Measurements from ENCODE around the gene SMYD3.

The SMYD3 gene

GRCh38 chr1:245873883-245874671 lies 633.0 kb downstream of the SMYD3 start:
- in situ Hi-C loops (cut with MboI; ENCODE audit: low pct_unique_long_range_greater_than_20kb, low sequenced_read_pairs): no loop called here
- DNase-seq: no peak

GRCh38 chr1:245873068-245873467 lies 634.0 kb downstream of the SMYD3 start:
- in situ Hi-C loops (cut with MboI; ENCODE audit: low pct_unique_long_range_greater_than_20kb, low sequenced_read_pairs): no loop called here
- DNase-seq: no peak

DNA sequence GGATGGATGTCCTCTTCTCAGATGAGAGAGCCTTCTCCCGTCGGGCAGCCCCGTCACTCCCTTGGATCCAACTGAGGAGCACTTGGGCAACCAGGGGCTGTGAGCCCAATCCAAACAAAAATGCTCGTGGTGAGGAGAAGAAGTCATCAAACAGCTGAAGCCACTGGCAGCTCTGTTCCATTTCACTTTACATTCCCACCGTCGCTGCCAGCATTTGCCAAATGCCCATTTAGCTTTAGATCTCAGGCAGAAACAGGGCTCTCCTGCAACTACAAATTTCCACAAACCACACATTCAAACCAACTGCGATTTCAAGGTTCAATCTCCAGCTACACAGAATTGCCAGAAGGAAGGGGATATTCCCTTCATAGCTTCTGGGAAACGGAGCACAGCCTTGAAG lies 634.6 kb downstream of the SMYD3 start:
- DNase-seq: no peak
- in situ Hi-C loops (cut with MboI; ENCODE audit: low pct_unique_long_range_greater_than_20kb, low sequenced_read_pairs): no loop called here

DNA sequence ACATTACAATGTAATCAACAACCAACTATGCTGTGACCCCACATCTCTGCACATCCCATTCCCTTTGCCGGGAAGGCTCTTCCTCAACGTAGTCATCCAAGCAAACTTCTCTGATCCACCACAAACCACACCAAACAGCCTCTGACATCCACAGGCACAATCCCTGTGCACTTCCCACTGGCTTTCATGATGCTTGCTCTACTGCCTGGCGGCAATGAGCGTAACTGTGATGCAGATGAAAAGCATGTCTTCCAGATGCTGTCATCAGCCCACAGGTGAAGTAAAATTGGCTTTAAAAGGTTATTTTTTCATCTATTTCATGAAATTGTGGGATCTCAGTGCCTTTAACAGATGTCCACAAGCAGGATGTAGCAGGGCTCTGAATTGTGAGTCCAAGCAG lies 635.2 kb downstream of the SMYD3 start:
- in situ Hi-C loops (cut with MboI; ENCODE audit: low pct_unique_long_range_greater_than_20kb, low sequenced_read_pairs): no loop called here
- DNase-seq: no peak

DNA sequence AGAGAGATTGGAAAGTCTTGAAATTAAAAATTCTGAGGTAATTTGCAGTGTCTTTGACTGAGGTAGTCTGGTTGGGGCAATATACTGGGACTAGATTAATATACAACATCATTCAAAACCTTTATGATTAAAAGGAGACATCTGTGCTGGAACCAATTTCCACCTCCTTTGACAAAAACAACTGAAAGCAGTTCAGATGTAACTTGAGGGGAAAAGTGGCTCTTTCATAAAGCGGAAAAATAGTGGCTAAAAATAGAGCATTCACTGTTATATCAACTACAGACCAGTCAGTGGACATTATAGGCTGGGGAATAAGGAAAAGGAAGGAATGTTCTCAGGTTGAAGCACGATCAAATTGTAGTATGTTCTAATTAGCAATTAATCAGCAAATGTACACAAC lies 635.9 kb downstream of the SMYD3 start:
- in situ Hi-C loops (cut with MboI; ENCODE audit: low pct_unique_long_range_greater_than_20kb, low sequenced_read_pairs): no loop called here
- DNase-seq: no peak

GRCh38 chr1:245870698-245871097 lies 636.4 kb downstream of the SMYD3 start:
- in situ Hi-C loops (cut with MboI; ENCODE audit: low pct_unique_long_range_greater_than_20kb, low sequenced_read_pairs): no loop called here
- no peak for DNase-seq

GRCh38 chr1:245869847-245870246 lies 637.2 kb downstream of the SMYD3 start:
- in situ Hi-C loops (cut with MboI; ENCODE audit: low pct_unique_long_range_greater_than_20kb, low sequenced_read_pairs): no loop called here
- DNase-seq: no peak

DNA sequence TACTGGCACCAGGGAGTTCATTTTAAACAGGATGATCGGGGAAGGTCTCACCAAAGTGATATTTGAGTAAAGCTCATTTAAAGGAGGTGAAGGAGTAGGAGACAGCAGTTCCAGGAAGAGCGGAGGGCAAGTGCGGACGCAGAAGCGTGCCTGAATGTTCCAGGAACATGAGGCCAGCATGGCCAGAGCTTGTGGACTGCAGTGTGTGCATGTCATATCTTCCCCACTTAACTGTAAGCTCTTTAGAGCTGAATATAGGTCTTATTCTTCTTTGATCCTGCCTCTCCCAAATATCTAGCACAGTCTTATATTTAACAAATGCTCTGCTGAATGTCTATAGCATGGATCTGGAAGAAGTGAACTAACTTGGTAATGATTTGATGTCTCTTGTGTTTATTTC lies 639.3 kb downstream of the SMYD3 start:
- in situ Hi-C loops (cut with MboI; ENCODE audit: low pct_unique_long_range_greater_than_20kb, low sequenced_read_pairs): no loop called here
- no peak for DNase-seq

DNA sequence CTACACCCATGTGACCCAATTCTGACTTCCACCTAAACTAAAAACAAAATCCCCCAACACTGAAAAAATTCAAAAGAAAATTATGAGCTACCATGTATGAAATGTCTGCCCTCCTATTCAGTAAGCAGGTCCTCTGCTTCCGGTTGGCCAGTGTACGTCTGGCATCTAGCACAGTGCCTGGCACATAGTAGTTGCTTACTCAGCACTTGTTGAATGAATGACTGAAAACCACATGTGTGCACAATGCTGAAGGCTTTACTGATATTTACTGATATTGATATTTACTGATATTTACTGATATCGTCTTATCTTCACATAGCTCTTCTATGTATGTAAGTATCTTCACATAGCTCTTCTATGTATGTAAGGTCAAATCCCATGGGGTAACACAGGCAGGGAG lies 642.2 kb downstream of the SMYD3 start:
- no peak for DNase-seq
- in situ Hi-C loops (cut with MboI; ENCODE audit: low pct_unique_long_range_greater_than_20kb, low sequenced_read_pairs): no loop called here

- no peak for DNase-seq
- in situ Hi-C loops (cut with MboI; ENCODE audit: low pct_unique_long_range_greater_than_20kb, low sequenced_read_pairs): no loop called here
These were observed 643.4 kb downstream of the SMYD3 start for GRCh38 chr1:245863566-245864184.

DNA sequence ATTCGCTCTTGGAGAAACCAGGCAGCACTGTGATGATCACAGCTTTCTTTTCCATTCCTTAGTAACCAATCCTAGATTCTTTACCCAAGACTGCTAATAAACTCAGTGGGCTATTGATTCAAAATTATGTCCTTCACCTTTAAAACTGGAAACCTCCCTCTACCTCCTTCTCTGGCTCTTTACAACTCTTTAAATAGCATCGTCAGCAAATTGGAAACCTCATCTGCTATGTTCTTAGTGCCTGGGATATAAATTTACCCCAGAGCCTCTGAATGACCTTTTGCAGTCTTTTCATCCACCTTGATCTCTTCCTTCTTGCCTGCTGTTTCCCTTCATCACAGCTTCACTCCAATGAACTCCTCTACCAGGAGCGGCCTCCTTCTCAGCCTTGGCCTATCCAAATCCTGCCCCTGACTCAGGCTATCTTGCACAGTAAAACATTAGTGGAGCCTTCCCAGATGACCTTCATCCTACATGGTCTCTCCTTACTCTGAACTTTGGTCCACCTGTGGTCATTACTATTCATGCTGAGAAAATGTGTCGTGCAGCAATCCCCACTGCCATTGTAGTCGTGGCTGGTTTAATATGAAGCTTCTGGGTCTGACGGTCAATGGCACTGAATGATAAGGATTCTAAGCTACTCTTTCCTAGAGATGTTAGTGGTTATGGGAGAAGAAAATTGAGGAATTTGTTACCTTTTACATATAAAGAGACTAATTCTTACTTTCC lies 644.1 kb downstream of the SMYD3 start:
- no peak for DNase-seq
- in situ Hi-C loops (cut with MboI; ENCODE audit: low pct_unique_long_range_greater_than_20kb, low sequenced_read_pairs): no loop called here

- no peak for DNase-seq
- in situ Hi-C loops (cut with MboI; ENCODE audit: low pct_unique_long_range_greater_than_20kb, low sequenced_read_pairs): no loop called here
These were observed 646.2 kb downstream of the SMYD3 start for GRCh38 chr1:245860657-245861544.

DNA sequence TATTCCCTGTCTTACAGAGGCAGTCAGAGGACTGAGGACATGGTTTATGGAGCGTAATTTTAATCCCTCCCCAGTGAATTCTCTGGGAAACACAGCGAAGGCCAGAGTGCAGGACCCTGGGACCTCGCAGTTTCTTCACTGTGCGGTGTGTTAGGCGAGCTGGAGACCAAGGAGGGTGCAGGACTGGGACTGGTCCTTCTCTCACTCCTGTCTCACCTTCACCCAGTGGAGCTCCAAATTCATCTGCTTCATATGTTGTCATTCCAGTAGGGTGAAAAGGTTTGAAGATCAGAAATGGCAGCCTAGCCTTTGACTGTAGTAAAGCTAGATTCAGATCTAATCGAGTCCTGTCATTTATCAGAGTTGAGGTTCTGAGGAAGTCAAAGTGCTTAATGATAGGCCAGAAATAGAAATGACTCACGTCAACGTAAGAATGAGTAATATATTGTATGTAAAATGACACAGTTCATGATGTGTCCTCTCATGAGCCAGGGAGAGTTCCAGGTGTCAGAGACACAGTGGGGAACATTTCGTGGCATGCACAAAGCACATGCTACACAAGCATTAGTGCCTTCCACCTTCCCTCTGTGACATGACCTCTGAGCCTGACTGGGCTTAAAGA lies 647.5 kb downstream of the SMYD3 start:
- in situ Hi-C loops (cut with MboI; ENCODE audit: low pct_unique_long_range_greater_than_20kb, low sequenced_read_pairs): no loop called here

GRCh38 chr1:245858722-245859492 lies 648.2 kb downstream of the SMYD3 start:
- in situ Hi-C loops (cut with MboI; ENCODE audit: low pct_unique_long_range_greater_than_20kb, low sequenced_read_pairs): no loop called here
- no peak for DNase-seq

More for the DNA sequence above, 647.5 kb downstream of the SMYD3 start:
- no peak for DNase-seq

DNA sequence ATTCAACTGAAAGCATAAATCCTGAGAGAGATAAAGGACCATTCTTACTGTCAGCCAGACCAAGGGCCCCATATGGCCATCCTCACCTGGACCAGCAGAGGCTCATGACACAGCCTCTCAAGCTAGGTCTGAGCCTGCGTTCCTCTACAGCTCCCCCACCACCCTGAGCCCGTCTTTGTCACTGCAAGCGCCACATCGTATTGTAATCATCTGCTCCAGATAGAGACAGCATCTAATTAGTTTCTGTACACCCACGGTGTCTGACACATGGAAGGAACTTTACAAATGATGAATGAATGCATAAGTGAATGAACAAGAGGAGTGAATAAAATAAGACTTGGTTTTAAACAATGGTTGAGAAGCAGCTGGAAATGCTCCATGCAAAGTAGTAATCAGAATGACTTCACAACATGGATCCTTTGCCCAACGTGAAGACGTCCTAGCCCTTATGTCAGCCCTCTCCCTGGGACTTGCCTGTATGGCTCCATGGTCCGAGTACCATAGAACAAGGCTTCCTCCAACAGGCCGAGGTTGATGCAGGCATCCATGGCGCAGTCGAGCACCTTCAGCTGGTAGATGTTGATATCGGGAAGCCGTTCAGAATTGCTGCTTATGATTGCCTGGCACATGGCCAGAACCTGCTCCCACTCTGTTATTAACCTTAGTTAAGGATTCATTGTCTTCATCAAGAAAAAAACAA lies 648.9 kb downstream of the SMYD3 start:
- in situ Hi-C loops (cut with MboI; ENCODE audit: low pct_unique_long_range_greater_than_20kb, low sequenced_read_pairs): no loop called here
- DNase-seq: no peak

DNA sequence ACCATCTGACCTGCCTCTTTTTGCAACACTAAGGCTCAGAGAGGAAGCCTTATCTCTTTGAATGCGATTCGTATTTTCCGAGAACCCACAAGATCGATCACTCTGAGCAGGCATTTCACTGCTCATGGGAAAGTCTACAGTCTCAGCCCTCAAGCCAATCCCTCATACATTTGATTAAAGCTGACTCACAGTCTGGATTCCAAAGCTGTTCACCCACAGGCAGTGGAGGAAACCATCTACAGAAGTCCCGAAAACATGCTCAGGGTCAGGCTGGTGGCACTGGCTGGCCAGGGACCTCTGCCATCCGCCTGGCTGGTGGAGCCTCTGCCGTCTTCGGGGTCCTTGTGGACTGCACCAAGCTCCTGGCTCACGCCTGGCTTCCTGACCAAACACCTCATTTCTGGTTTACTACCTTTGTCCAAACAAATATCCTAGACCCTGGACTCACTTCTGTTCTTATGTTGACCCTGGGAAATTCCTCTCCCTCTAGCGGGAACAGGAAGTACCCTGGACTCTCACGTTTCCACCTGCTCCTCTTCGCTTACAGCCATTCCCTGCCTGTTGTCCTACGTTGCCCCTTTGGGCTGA lies 650.0 kb downstream of the SMYD3 start:
- in situ Hi-C loops (cut with MboI; ENCODE audit: low pct_unique_long_range_greater_than_20kb, low sequenced_read_pairs): no loop called here
- no peak for DNase-seq

Measured in KBM-7 (cell line).